Measurements from ENCODE around the gene BICC1.

BICC1 gene

DNA sequence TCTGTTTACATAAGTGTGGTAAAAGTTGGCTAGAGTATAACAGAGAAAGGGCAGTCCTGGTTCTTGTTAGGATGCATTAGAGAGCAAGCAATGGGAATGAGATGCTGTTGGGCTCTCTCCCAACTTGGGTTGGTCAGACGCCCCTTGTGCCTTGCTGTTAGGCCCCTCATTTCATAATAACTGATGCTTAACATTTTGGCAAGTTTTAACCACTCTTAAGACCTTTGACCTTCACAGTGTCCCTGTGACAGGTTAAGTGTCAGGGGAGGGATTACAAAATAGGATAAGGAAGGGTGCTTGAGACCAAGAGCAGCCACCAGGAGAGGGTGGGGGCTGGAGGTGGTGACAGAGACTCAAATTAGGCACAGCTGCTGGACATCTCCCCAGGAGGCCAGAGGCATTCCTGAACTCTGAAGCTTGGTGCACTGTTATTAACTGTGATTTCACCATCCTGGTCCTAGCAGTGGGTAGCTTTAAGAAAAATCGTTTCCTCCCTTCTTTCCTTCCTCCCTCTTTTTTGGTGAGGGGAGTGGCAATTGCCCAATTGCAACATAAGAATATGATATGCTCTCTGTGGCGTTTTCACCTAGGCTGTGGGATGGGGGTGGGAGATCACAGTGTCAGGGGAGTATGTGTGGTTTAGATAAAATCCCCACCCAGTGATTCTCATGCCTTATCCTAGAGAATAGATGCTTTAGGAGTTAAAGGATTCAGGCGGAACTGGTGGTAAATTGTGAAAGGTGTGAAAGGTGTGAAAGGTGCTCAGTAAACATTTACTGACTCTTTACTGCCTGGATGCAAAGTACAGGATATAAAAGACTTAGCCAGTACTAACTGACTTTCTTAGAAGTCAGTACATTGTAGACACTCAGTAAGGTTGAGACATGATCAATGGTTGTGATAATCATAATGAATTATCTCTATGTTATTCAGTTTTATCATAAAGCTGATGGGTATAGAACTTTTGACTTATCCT lies 270.5 kb downstream of the BICC1 start:
- DNase-seq (ENCODE audit: low spot score), result peak; percentile 73

DNA sequence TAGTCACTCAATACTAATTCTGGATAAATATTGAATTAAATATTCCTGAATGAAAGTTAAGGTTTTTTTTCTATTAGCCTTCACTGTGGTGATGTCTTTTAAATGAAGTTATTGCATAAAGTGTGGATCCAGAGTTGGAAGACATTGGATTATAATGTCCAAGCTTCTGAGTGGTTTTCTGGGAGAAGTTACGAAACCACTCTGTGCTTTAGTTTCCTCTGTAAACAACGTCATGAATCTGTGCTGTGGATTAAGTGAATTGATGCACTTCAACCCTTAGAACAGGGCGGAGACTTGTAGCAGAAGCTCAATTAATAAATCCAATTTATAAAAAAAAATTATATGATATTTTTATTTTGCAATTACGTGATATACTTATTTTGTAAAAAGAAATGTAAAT lies 271.7 kb downstream of the BICC1 start:
- no peak for DNase-seq (ENCODE audit: low spot score)

DNA sequence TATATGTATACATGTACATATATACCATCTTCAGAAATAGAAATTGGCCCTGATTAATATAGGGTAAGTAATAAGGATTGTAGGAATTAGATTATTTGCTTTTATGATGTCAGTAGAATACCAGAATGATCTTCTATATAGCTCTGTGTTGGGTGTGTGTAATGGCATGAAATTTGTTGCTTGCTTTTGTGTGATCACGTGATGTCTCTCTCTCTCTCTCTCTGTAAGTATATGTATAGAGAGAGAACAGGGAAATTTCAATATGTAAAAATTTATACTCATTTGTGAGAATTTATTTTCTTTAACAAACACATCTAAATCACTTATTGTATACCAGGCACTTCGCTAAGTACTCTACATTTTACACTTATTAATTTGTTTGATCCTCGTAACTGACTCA lies 272.7 kb downstream of the BICC1 start:
- DNase-seq (ENCODE audit: low spot score), result no peak

DNA sequence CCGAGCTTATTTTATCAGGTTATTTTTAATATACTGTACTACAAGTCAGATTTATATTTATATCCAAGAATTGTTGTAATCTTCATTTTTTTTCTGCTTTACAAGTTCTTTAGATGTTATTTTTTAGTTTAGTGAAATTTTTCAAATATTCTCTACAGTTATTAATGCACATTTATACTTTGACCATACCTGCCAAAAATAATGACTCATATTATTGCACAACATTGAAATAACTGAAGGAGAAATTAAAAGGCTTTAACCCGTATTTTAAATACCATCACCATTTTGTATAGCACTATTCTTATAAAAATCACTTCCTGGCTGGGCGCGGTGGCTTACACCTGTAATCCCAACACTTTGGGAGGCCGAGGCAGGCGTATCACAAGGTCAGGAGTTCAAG lies 278.5 kb downstream of the BICC1 start:
- no peak for DNase-seq (ENCODE audit: low spot score)

DNA sequence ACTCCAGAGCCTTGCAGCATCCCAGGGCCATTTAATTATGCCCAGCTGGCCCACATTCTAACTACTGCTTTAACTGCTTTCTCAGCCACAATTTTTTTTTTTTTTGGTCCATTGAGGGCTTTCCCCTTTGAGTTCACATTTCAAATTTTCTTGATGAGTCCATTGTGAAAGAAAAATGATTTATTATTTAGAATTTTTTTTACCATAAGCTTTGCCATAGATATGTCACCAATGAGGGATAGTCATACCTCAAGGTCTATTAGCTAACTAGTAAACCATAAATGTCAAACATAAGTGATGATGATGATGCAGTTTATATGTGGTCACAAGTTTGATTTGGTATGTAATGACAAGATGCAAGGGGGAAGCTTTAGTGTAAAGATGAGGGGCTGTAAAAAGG lies 282.9 kb downstream of the BICC1 start:
- DNase-seq (ENCODE audit: low spot score), result no peak

DNA sequence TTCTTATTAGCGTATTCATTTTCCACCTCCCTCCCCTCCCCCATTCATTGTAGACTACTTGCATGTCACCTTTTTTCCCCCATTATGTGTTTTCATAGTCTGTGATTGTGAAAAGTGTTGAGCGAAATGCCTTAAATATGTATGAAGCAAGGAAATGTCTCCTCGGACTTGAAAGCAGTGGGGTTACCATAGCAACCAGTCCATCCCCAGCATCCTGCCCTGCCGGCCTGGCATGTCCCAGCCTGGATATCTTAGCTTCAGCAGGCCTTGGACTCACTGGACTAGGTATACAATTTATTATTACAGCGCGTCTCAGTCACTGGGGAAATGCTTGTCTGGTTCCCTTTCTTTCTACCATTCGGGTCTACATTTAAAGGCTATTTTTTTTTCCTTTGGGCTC lies 283.6 kb downstream of the BICC1 start:
- no peak for DNase-seq (ENCODE audit: low spot score)

DNA sequence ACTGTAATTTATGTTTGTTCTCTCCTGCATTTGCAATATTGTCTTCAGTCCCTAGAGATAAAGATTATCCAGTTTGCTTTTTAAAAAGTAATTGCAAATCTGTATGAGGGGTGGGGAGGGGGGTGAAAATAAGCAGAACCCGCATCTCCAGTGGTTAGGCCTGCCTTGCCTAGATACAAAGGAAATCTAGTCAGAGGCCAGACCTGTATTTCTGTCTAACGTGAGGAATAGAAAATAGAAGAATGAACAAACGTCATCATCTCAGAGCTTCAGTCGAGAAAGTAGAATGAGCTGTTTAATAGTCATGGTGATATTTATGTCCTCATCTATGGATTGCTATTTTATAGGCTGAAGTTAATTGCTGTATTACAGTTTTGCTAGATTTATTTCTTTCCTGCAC lies 284.2 kb downstream of the BICC1 start:
- no peak for DNase-seq (ENCODE audit: low spot score)

DNA sequence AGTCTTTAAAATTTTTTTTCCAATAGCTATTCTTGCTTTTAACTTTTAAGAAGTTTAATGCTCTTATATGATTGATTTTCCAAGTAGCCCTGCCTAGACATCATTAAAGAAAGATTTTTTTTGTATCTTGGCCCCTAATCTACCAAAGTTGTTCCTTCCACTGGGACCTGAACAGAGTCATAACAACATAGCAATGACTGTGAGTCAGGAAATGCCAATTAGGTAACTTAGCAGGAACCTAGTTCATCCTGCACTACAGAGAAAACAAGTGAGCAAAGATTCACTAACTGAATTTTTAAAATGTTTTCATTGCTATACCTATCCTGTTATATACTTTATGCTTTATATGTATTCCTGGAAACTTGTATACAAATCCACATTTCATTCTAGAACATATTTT lies 284.7 kb downstream of the BICC1 start:
- peak; percentile 48 for DNase-seq (ENCODE audit: low spot score)

DNA sequence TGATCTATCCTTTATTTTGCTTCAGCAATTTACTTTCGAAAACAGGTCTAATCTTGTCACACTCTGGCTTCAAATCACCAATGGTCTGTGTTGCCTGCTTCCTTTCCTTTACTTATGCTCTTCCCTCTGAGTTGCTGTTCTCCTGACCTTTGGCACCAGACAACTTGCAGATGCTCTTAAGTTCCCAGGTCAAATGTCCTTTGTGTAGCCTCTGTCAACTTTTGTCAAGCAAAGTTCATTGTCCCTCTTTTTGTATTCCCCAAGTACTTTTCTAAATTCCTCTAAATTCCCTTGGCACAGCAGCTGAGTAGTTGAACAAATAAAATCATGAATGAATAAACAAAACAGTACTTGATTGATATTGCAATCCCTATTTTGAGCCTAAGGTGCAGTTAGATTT lies 289.4 kb downstream of the BICC1 start:
- DNase-seq (ENCODE audit: low spot score), result no peak

DNA sequence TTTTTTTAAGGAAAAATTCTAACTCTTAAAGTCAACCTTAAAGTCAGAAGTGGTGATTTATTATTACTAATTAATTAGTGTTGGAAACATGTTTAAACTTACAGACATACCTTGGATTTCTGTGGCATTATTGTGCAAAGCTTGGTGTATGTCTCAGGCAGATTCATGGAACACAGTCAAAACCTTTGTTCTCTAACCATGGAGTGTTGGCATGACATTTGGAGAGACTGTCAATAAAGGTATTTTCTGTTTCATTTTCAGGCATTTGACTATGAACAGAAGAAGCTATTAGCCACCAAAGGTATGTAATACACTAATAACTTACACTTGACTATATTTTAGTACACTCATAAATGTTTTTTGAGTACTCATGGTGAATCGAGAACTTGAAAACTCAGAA lies 293.7 kb downstream of the BICC1 start:
- DNase-seq (ENCODE audit: low spot score), result no peak

DNA sequence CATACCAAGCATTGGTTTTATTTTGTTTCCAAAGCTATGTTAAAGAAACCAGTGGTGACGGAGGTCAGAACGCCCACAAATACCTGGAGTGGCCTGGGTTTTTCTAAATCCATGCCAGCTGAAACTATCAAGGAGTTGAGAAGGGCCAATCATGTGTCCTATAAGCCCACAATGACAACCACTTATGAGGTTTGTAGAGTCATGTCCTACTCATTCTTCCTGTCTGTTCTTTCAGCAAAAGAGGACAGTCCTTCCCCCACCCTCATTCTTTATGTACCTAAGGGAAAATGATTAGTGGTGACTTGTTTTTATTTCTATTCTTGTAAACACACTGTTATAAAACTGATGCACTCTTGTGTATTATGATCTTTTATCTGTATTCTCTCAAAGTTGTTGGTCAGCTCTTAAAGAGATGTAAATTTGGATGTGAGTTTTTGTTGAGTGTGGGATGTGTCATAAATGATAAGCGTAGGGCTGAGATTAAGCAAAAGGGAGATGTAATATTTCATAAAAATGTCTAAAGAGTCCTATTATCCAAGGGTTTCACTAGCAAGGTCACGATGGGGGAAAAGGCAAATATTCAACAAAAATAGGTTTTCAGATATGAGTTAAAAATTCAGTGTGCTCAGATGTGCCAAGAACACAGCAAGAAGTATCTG lies 294.4 kb downstream of the BICC1 start:
- DNase-seq (ENCODE audit: low spot score), result no peak

DNA sequence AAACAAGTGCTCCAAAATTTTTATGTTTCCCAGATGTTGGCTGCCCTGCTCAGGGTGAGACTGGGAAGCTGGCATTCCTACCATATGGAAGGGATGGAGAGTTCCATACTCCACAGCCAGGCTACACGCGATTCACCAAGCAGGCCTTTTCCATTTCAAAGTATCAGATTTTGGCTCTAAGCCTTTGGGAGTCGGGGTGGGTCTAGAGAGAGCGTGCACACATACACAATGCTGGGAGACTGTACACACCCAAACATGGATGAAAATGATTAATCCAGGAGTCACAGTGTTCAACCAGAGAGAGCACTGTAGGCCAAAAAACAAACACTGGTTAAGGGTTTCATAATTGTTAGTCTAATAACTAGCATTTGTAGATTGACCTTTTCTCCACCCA lies 295.0 kb downstream of the BICC1 start:
- peak; percentile 67 for DNase-seq (ENCODE audit: low spot score)

DNA sequence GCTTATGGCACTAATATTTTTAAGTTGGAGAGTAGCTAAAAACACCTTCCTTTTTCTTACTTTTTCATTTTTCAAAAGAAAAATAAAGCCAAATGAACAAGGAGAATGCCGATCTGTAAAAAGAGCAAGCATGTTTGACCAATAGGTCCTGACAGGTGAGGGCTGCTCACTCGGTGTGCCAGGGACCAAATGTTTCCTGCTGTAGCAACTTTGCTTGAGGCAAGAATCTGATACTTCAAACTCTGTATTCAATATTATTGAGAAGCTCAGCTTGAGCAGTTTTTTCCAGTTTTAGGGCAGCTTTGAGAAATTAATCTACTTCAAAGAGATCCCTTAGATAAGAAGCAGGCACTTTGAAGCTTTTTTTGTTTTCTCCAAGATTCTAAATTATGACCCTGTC lies 298.1 kb downstream of the BICC1 start:
- no peak for DNase-seq (ENCODE audit: low spot score)

DNA sequence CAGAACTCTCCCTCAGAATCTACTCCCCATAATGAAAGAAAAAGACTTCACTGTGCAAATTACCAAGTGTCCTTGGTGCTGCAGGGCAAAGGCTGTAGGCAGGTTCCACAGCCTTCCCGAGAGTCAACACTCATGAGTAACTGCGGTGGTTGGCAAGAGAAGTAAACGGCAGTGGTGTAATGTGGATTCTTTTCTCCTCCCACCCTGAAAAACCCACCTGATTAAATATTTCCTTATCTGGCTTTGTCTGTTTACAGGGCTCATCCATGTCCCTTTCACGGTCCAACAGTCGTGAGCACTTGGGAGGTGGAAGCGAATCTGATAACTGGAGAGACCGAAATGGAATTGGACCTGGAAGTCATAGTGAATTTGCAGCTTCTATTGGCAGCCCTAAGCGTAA lies 300.9 kb downstream of the BICC1 start:
- DNase-seq (ENCODE audit: low spot score), result no peak

DNA sequence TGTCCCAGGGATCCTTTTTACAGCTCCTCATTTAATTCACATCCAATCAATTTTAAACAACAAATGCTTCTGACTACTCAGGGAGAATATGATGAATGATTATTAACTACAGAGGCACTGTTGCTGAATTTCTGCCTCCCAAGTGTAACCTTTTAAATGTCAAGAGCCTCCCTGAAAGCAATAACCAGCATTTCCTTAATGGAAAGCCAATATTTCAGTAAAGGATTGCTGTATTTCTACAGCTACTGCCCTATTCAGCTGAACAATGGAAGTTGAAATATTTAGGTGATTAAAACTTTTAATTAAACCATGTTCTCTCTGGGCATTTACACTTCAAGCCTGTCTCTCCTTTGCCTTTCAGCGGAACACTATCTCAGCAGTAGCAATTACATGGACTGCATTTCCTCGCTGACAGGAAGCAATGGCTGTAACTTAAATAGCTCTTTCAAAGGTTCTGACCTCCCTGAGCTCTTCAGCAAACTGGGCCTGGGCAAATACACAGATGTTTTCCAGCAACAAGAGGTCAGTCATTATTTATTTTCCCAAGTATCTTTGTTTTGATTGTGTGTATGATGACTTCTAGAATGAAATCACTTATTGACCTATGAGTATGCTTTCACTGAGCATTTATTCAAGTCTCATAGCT lies 304.7 kb downstream of the BICC1 start:
- DNase-seq (ENCODE audit: low spot score), result no peak

DNA sequence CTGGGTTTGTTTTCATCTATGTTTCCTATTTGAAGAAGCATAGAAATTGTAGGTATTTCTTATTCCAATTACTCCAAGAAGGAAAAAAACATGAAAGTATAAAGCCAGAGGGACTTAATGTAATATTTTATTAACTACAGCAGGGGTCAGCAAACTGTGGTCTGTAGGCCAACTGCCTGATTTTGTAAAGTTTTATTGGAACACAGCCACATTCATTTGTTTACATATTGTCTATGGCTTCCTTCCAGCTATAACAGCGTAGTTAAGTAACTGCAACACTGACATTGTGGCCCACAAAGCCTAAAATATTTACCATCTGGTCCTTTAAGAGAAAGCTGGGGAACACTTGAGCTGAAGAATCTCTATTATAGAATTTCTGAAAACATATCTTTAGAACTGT lies 306.2 kb downstream of the BICC1 start:
- DNase-seq (ENCODE audit: low spot score), result no peak

DNA sequence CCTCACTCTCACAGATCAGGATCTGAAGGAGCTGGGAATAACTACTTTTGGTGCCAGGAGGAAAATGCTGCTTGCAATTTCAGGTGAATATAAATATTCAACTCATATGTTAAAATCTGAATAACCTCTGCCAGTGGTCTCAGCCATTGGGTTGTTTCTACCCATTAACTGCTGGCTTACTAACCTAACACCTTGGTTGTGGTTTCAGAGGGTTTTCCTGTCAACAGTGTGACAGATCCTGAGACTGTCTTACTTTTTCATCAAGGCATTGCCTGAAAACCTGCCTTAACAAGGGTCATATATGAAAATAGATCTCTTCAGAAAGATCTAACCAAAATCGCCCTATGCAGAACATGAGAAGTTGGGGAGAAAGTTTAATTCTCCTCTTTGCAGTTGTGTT lies 307.7 kb downstream of the BICC1 start:
- DNase-seq (ENCODE audit: low spot score), result no peak

DNA sequence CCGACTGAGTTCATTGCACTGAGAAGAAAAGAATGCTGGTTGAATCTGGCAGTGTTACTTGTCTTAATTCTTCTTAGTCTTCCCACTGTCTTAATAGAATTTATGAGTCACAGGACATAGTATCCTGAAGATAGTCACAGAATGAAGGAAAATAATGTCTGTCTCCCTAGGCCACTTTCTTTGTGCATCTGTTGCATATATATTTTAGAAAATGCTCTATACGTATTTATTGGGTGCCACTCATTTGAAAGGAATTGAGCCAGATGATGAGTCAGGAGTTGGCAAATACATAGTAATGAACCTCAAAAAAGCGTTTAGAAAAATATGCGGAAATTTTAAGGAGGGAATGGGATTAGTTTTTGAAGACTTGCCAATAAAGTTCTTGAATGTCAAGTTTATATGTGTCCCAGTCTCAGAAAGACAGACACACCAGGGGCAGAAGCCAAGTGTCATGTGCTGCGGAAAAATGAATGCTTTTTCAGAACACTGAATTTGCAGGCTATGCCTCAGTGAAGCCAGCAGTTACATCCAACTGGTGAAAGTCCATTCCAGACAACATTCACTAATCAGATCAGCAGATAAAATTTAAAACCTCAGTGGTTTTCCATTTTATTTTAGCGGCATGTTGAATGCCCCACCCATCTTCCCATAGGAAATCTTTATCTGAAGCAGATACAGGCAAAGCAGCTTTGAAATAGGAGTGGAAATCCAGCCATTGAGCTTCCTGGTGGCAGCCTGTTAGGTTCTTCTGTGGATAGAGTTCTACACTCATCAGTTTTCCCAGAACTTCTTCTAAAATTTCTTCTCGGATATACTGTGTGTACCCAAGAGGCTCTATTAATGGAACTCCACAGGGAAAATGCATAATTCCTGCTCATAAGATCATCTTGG lies 308.4 kb downstream of the BICC1 start:
- DNase-seq (ENCODE audit: low spot score), result peak; percentile 38

DNA sequence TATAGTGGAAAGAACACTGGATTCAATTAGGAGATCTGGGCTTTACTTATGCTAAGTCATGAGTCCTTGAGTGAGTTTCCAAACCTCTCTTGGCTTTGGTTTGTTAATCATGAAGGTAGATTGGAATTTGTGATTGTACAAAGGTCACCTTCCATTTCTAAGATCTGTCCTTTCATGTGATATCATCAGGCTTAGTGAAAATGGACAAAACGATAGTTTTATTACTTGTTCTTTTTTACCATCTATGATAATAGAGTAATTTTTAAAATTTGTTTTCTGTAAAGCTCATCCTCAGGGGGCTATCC lies 309.0 kb downstream of the BICC1 start:
- no peak for DNase-seq (ENCODE audit: low spot score)

DNA sequence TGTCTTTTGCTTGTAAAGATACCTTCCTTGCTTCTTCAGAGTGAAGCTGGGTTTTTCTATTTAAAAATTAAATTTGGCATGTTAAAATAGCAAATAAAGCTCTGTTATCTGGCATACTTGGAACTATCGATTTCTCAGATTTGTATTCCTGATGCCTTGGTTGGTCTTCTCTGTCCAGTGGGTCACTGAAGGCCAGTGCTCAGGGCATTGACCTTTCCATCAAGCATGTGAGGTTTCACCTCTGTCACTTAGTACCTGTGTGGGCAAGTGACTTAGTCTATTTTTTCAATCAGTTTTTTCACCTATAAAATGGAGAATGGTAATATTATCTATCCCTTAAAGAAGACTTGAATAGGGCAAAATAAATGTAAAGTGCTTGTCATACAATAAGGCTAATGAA lies 311.3 kb downstream of the BICC1 start:
- no peak for DNase-seq (ENCODE audit: low spot score)

DNA sequence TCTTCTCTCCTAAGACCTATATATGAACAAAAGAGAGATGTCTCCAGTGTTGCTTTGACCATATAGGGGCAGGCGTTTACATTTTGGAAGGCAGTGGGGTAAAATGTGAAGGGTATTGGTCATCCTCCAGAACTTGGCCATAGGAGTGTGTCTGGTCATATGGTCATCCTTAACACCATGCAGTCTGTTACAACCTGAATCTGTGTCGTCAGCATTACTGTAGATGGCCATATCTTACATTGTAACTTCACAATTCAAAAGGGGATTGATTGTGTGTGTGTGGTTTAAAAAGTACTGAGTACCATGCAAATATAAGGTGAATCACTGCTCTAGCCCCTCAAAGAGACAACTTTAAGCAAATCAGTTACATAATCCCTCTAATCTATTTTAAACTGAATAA lies 311.7 kb downstream of the BICC1 start:
- DNase-seq (ENCODE audit: low spot score), result no peak

DNA sequence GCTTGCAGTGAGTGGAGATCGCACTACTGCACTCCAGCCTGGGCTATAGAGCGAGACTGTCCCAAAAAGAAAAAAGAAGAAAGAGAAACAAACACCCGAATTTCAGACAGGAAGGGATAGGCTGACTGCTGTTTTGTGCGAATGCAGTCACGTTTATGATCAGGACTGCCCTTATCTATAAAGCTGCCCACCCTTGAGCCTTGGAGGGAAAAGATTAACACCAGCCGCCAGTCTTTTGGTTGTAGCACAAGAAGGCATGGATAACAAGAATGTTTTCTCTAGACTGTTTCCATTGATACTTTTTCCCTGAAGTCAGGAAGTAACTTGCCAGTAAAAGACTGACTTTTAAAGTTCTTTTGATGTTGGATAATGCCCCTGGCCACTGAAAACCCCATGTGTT lies 314.0 kb downstream of the BICC1 start:
- DNase-seq (ENCODE audit: low spot score), result no peak
